Activated CD8-positive, alpha-beta memory T cell treated with anti-CD3 and anti-CD28 coated beads, Interleukin-2, amount 50 U/mL, for 4 hours (primary cell): ENCODE results near the gene SLC50A1.
"Not testable (repeated sequence)": the region's sequence is repeated elsewhere in the genome, so short reads cannot be mapped to it uniquely, and the experiment has no call there.

Experiments
- DNase-seq: peaks from one replicate; pipeline ENCODE4 v3.0.0-alpha.2; 2020

SLC50A1 gene

GRCh38 chr1:155137154-155137949 is 1.7 kb downstream of the SLC50A1 start:
- DNase-seq: no peak

DNA sequence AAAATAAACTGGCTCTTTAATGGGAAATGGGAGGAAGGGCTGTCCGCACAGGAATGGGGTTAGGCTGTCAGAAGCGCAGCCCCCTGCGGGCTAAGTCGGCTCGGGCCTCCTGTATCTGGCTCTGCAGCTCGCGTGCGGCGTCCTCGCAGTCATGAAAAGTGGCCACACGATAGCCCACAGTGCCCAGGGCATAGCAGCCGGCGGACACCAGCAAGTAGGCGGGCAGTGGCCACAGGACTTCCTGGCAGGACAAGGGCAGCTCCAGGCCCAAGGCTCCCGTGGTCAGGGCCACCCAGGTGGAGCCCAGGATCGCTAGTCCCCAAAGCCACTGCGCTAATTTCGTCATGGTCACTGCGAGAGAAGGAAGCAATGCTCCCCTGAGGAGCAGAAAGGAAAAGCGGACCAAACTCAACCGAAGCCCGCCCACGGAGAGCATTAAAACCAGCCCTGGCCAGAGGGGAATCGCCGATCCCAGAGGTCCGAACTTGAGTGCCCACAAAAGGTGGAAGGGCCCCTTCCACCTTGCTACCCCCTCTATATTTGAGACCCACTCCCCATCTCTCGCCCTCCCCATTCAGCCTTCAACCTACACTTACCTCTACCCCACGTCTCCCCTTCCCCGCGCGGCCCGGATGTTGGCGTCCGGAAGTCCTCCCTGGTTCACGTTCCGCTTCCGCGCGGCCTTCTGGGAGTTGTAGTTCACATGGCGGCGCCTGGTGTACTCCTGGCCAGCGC is 4.4 kb downstream of the SLC50A1 start, which contains the start of gene DPM3:
Gene DPM3 (minus strand): TSS at position 637 of the 735 bp plus-strand sequence. CDS start 291 bp downstream, at position 346.
- DNase-seq: peak; percentile 91

DNA sequence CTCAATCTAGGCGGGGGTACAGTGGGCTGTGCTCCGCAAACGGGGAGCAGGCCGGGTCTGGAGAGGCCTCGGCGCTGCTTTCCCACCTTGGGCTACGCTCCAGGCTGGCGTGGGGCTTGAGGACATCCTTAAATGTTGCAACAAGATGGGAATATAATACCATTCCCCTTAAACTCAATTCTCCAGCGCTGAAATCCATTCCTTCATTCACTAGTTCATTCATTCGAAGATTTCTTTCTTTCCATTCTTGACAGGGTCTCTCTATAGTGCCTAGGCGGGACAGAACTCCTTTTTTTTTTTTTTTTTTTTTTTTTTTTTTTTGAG is 4.9 kb downstream of the SLC50A1 start:
- no peak for DNase-seq

DNA sequence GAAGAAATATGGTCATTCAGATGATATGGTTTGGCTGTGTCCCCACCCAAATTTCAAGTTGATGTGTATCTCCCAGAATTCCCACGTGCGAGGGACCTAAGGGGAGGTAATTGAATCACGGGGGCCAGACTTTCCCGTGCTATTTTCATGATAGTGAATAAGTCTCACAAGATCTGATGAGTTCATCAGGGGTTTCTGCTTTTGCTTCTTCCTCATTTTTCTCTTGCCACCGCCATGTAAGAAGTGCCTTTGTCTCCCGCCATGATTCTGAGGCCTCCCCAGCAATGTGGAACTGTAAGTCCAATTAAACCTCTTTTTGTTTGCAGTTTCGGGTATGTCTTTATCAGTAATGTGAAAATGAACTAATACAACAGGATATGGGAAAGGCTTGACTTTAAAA is 6.1 kb downstream of the SLC50A1 start:
- DNase-seq: no peak

DNA sequence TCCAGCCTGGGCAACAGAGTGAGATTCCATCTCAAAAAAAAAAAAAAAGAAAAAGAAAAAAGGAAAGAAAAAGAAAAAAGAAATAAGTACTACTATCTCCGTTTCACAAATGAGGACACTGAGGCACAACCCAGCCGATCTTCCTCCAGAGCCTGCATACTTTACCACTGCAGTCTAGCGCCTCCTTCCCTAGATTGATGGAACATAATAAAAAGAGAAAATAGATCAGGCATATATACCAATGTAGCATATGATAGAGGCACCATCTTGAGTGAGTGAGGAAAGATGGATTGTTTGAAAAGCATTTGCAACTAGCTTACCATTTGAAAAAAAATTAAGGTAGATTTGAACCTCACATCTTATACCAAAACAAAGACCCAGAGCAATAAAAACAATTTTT is 9.8 kb downstream of the SLC50A1 start:
- no peak for DNase-seq

DNA sequence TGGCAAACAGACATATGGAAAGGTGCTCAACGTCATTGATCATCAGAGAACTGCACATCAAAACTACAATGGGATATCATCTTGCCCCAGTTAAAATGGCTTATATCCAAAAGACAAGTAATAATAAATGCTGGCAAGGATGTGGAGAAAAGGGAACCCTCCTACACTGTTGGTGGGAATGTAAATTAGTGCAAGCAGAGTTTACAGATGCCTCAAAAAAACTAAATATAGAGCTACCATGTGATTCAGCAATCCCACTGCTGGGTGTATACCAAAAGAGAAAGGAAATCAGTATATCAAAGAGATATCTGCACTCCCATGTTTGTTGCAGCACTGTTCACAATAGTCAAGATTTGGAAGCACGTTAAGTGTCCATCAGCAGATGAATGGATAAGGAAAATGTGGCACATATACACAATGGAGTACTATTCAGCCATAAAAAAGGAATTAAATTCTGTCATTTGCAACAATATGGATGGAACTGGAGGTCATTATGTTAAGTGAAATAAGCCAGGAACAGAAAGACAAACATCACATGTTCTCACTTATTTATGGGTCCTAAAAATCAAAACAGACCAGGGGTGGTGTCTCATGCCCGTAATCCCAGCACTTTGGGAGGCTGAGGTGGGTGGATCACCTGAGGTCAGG is 20.5 kb downstream of the SLC50A1 start:
- not testable (repeated sequence) for DNase-seq

GRCh38 chr1:155158991-155159390 is 23.3 kb downstream of the SLC50A1 start:
- no peak for DNase-seq

GRCh38 chr1:155160128-155160527 is 24.5 kb downstream of the SLC50A1 start:
- DNase-seq: no peak

GRCh38 chr1:155162631-155163030 is 27.0 kb downstream of the SLC50A1 start:
- DNase-seq: not testable (repeated sequence)

- not testable (repeated sequence) for DNase-seq
These were observed 28.1 kb downstream of the SLC50A1 start for GRCh38 chr1:155163785-155164184.

DNA sequence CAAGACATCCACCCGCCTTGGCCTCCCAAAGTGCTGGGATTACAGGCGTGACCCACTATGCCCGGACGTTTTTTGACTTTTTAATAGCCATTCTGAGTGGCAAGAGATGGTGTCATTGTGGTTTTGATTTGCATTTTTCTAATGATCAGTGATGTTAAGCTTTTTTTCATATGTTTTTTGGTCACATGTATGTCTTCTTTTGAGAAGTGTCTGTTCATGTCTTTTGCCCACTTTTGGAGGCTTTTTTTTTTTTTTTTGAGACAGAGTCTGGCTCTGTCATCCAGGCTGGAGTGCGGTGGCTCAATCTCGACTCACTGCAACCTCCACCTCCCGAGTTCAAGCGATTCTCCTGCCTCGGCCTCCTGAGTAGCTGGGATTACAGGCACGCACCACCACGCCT is 29.0 kb downstream of the SLC50A1 start:
- DNase-seq: not testable (repeated sequence)

- DNase-seq: no peak
These were observed 30.4 kb downstream of the SLC50A1 start for GRCh38 chr1:155166051-155166470.

- DNase-seq: no peak
These were observed 31.0 kb downstream of the SLC50A1 start for GRCh38 chr1:155166471-155167165.

GRCh38 chr1:155167166-155168104 is 31.8 kb downstream of the SLC50A1 start:
- peak; percentile 84 for DNase-seq

- DNase-seq: not testable (repeated sequence)
These were observed 32.4 kb downstream of the SLC50A1 start for GRCh38 chr1:155168105-155168445.

- no peak for DNase-seq
These were observed 33.0 kb downstream of the SLC50A1 start for GRCh38 chr1:155168456-155169210.

DNA sequence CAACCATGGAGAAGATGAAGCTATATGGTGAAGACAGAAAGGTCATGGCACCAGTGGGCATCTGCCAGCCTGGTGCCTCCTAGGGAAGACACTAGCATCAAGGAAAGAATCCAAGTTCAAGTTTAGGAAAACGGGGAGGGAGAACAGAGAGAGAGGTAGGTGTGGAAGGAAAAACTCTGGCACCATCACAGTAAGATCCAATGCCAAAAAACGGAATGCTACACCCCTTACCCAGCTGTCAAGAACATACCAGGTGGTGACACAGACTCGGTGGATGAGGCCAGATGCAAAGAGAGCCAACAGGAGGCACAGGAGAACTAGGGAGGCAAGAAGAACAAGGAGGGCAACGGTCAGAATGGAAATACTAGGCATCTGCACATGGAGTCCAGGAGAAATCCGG is 33.9 kb downstream of the SLC50A1 start:
- DNase-seq: no peak

DNA sequence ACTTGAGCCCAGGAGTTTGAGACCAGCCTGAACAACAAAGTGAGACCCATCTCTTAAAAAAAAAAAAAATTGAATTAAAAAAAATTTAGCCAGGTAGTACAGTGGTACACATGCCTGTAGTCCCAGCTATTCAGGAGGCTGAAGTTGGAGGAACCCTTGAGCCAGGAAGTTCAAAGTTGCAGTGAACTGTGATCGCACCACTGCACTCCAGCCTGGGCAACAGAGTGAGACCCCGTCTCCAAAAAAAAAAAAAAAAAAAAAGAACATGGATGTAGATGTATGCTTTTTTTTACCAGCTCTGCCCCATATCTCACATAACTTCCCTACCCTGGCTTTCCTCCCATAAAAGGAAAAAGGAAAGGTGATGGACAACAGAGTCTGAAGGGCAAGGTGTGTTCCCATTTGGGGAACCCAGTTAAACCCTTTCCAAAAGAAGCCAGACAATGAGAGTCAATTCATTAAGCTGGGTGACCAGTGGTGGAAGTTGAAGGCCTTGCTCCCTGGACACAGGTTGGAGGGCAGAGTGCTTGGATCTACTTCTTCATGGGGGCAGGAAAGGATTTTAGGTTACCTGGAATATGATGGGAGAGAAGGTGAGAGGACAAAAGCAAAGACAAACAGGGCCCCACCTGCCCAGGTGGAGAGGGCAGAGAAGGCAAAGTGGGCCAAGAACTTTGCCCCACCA is 34.6 kb downstream of the SLC50A1 start:
- no peak for DNase-seq

DNA sequence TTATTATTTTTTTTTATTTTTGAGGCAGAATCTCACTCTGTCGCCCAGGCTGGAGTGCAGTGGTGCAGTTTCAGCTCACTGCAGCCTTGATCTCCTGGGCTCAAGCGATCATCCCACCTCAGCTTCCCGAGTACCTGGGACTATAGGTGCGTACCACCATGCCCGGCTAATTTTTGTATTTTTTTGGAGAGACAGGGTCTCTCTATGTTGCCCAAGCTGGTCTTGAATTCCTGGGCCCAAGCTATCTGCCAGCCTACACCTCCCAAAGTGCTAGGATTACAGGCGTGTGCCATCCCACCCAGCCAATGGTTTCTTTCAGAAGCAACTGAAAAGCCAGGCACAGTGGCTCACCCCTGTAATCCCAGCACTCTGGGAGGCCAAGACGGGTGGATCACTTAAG is 35.2 kb downstream of the SLC50A1 start:
- DNase-seq: no peak
